GM19467 (cell line): Measurements from ENCODE around the gene ANO3.

Experiments
- ATAC-seq: cut with Tn5 transposase; IDR thresholded peaks from one replicate; pipeline ENCODE4 v1.9.1; 2021; ENCODE audit warnings: mild to moderate bottlenecking, moderate library complexity; ENCODE audit not compliant: unreplicated experiment

Gene ANO3

GRCh38 chr11:26353010-26353409 lies 21.1 kb downstream of the ANO3 start:
- ATAC-seq, result no peak

- no peak for ATAC-seq
Observed at GRCh38 chr11:26359055-26359454, 27.1 kb downstream of the ANO3 start.

- no peak for ATAC-seq
Observed at GRCh38 chr11:26365284-26365683, 33.4 kb downstream of the ANO3 start.

DNA sequence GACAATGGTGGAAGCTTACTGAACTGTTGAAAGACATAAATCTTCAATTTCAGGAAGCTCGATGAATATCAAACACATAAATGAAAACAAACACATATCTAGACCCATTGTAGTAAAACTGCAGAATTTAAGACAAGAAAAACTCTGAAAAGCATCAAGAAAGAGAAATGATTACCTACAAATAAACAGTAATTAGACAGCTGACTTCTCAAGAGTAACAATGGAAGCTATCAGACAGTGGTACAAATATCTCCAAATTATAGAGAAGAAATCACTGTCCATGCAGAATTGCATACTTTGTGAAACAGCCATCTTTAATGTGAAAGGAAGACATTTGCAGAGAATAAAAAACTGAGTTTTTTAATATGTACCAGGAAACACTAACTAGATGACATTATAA lies 45.7 kb downstream of the ANO3 start:
- ATAC-seq, result no peak

GRCh38 chr11:26399336-26399735 lies 67.4 kb downstream of the ANO3 start:
- ATAC-seq, result no peak

GRCh38 chr11:26410706-26411366 lies 78.9 kb downstream of the ANO3 start:
- ATAC-seq, result no peak

GRCh38 chr11:26412955-26413354 lies 81.0 kb downstream of the ANO3 start:
- ATAC-seq, result no peak

- no peak for ATAC-seq
Observed at GRCh38 chr11:26418386-26418912, 86.5 kb downstream of the ANO3 start.

- ATAC-seq, result no peak
Observed at GRCh38 chr11:26420331-26420730, 88.4 kb downstream of the ANO3 start.

- no peak for ATAC-seq
Observed at GRCh38 chr11:26424255-26424654, 92.3 kb downstream of the ANO3 start.

- no peak for ATAC-seq
Observed at GRCh38 chr11:26439854-26440253, 107.9 kb downstream of the ANO3 start.

GRCh38 chr11:26442131-26442530 lies 110.2 kb downstream of the ANO3 start:
- no peak for ATAC-seq

DNA sequence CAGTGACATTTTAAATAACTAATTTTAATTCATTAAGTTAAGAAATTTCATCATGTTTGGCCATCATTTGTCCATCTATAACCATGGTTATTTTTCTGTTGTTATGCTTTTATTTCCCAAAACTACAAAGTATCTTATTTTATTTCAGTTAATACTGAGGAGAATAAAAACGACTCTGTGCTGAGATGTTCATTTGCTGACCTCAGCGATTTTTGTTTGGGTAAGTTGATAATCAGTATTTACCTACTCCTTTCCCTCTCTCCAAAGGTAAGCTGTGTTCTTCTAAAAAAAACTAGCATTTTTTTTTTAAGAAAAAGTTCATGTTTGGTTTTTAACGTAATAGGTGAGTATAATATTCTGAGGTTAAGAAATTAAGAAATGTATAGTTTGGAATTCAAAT lies 111.7 kb downstream of the ANO3 start:
- no peak for ATAC-seq

DNA sequence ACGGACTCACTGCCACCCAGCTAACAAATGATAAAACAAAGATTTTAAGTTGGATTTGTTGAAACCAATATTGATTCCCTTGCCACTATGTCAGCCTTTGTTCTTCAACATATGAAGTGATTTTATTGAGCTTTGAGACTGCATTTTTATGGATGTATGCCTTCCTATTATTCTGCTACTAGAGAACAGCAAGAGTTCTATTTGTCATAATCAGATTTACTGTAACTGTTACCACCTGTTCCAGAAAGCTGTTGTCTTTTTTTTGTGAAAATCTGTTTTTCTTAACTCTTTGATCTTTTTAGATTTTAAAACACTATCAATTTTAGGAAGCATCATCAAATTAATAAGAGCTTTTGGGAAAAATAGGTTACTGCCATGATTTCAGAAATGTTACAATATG lies 125.7 kb downstream of the ANO3 start:
- ATAC-seq, result no peak

DNA sequence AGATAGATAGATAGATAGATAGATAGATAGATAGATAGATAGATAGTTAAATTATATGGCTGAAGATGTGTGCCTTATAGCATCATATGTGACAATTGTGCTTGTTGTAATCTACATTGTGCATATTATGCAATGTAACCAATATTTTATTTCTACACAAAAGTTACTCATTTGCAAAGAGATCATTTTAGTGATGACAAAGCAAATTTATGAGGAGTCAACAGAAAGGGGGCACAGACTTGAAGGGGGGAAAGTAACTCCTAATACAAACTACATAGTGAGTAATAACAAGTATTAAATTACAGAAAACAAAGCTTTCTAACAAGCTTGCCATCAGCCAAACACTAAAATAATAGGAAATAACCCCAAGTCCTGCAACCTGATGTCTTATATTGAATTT lies 133.3 kb downstream of the ANO3 start:
- no peak for ATAC-seq

DNA sequence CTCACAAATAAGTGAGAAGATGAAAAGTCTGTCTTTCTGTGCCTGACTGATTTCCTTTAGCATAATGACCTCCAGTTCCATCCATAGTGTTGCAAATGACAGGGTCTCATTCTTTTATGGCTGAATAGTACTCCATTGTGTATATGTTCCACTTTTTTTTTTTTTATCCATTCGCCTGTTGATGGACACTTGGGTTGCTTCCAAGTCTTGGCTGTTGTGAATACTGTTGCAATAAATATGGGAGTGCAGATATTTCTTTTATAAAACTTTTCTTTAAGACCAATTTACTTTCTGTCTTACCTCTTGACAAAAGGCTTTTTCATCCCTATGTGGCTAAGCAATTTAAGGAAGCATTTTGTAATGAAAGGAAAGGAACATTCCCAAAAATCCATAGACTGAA lies 135.6 kb downstream of the ANO3 start:
- no peak for ATAC-seq

GRCh38 chr11:26470992-26471391 lies 139.1 kb downstream of the ANO3 start:
- no peak for ATAC-seq

GRCh38 chr11:26473216-26474194 lies 141.6 kb downstream of the ANO3 start:
- no peak for ATAC-seq

DNA sequence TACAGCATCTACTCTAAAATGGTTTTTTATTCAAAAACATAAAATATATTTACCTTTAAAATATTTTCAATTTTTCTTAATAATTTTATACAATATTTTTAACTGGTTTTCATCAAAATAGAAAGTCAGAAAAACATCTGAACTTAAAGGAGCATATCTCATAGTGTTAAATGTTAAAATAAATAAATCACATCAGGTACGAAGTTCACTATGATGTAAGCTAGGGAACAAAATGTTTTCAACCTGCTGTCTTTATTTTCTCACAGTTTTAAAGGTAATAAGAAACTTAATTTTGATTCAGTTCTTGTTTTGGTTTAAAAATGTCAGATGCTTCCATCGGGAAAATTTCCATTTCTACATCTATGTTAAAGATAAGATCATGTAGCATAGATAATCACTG lies 142.5 kb downstream of the ANO3 start:
- no peak for ATAC-seq

DNA sequence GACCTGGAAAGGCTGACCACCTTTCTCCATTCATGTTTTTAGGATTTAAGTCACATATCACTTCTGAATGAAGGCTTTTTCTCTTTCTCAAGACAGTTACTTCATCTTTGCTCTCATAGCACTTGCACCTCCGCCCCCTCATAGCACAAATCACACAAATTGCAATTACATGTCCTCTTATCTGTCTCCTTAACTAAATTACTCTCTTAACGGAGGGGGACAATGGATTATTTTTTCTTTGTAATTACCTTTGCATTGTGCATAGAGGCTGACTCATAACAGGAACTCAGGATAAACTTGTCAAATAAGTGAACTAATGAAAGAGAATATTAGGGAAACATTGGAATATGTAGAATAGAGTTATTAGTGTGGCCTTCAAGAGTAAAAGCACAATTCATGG lies 145.5 kb downstream of the ANO3 start:
- no peak for ATAC-seq

- no peak for ATAC-seq
Observed at GRCh38 chr11:26478710-26479109, 146.8 kb downstream of the ANO3 start.

DNA sequence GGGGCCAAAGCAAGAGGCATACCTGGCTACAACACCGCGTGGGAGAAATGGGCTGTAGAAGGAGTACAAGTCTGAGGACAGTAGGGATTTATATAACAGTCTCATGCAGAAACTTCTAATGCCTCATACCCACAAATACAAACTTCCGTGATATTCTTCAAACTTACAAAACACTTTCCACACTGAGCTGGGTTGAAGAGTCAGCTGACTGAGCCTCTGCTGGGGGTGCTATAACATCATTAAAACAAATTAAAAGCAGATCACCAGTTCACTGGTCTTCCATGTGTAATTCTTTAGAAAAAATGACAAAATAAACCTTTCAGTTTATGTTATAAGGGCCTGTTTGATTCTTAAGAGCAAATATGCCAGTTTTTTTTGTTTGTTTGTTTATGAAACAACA lies 148.1 kb downstream of the ANO3 start:
- ATAC-seq, result no peak
